GM21619 (cell line): ENCODE measurements around the gene MAP3K4.
A peak's percentile ranks its signal among the peaks of the same experiment; 100 is the strongest.

Experiments
- ATAC-seq: cut with Tn5 transposase; IDR thresholded peaks from one replicate; pipeline ENCODE4 v1.9.1; 2021; ENCODE audit not compliant: unreplicated experiment

The MAP3K4 gene

DNA sequence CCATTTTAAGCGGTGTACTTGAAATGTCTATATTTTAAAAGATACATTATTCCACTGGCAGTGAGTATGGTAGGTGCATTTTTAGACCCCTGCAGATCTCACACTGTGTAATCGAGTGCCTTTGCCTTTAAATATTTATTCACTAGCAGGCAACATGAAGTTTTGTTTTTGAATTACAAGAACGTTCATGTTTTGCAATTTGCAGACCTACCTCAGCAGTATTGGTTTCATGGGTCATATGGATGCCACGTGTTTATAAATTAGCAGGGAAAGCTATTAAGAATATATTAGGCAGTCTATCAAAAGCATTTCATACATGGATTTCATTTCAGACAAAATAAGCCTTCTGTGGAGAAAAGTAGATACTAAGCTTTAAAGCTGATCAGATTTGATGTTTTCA is 7.2 kb downstream of the MAP3K4 start:
- ATAC-seq: no peak

DNA sequence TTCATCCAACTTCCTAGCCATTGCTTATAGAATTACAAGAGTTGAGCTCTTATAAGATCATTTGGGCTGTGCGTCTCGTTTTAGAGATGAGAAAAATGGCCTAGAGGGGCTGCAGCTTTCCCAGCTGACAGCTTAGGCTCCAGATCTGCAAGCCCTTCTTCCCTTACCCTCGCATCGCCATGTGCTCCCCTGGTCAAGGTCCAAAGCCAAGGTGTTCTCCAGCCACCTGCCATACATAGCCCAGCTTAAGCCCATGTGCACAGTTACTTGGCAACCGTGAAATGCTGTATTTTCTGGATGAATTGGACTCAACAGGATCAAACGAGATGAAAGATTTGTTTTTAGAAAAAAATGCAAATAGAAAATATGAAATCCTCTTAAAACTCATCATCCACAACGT is 7.9 kb downstream of the MAP3K4 start:
- no peak for ATAC-seq

DNA sequence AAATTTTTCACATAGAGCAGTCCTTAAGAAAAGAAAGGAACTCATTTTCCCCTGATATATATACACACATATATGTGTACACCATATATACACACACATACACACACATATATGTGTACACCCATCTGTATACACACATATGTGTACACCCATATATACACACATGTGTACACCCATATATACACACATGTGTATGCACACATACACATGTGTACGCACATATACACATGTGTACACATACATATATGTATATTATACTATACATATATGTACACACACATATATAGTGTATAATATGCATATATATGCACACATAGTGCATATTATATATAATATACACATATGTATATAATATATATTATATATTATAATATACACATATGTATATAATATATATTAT is 9.1 kb downstream of the MAP3K4 start:
- no peak for ATAC-seq

DNA sequence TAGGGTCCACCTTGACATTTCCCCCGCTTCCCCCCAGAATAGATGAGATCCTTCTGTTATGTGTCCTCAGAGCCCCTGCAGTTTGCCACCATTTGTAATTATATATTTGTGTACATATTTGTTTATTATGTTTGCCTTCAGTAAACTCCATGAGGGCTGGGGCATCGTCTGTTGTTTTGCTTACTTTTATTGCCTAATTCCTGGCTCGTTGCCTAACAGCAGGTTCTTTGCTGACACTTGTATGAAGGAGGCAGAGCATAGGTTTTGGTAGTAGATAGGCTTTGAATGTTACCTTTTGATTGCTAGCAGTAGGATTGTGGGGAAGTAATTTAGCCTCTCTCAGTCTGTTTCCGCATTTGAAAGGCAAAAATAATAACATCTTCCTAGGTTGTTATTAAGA is 9.9 kb downstream of the MAP3K4 start:
- ATAC-seq: no peak

DNA sequence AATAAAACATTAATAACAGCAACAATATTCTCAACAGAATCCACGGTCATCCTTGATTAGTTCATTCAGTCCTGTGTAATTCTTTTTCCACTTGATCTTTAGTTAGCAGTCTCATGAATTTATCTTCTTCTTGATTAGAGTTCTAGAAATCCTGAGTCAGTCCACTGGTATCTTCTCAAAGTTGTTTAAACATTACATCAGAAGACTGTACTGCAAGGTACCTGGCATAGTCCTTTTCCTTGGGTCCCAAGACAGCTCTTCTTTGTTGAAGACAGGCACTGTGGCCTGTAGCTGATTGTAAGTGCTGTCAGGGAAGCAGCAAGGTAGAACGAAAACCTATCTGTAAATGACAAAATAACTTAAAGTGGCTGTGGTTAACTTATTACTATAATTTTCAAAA is 11.8 kb downstream of the MAP3K4 start:
- ATAC-seq: no peak

DNA sequence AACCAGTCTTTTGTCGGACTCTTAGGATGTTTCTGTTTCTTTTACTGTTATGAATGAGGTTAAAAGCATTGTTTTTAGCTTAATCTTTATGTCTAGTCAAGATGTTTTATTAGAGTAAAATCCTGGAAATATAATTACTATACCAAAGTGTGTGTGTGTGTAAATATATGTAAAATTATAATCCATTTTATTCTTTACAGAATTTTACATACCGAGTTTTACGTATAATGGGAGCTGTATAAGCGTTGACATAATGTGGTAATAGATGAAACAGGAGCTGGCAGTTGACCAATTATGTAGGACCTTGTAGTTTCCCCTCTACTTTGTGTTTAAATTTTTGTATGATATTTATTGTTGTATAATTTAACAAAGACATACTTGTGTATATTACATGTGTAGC is 16.7 kb downstream of the MAP3K4 start:
- no peak for ATAC-seq

DNA sequence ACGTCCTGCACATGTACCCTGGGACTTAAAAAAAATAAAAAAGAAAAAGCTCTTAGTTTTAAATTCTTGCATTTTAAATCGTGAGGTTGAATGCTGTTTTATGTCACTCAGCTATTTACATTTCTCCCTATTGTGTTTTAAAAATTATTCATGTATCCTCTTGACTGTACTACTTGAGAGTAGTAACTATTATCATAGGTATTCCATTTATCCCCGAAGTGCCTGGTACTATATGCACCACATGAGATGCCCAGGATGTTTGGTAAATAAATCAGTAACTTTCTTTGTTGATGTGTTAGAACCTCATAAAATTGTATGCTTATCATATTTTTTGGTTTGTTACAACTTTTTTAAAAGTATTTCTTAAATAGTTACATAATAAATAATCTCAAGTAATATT is 18.4 kb downstream of the MAP3K4 start:
- no peak for ATAC-seq

DNA sequence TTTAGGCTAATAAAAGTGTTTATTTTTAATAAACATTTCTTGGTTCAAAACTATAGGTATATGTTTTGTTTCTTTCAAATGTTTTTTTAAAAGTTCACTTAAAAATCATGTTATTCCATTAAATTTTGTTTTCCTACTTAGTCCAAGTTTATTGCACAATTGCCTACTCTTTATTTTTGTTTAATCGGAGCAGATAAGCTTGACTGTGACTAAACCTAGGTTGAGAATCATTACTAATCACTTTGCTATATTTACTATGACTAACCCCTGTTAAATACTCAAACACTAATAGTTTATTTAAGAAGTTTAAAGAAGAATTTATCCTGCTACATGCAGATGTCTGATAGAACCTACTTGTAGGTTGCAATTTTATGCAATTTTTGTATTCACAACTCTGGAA is 18.8 kb downstream of the MAP3K4 start:
- no peak for ATAC-seq

DNA sequence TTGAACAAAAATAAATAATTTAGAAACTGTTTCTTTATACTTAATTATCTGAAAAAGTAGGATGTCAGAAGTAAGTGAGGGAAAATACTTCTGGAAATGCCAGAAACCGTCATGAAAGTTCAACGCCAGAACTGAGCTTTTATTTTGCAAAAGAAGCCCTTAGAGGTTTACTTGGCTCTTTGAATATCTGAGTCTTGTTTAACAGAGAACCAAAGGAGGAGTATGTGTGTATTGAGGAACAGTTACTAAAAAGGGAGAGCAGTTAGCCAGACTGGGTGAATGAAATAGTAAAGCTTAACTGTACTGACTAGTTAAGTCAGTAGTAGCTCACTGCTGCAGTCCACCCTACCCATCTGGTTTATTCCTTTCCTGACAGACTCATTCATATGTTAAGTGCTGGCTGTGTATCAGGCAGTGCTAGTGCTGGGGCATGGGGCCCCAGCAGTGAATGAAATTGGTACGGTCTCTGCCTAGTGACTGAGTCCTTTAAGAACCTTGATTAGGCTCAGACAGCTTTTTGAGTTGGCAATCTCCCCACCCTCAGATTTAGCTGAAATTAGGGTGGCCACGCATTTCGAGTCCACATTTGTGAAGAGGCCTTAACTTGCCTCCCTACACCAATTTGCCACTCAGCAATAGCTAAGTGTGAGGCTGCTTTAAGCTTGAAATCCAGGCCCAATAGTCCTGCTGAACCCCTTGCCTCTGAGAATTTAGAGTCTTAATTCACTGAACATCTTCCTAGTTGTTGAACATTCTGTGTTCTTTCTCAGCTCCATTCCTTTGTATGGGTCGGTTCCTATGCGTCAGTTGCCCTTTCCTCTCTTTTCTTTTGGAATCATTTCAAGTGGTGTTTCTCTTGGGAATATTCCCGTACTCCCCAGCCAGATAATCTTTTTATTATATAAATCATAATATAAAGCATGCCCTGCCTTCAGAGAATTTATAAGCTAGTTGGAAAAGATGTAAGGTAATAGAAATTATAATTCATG is 20.2 kb downstream of the MAP3K4 start:
- ATAC-seq: no peak

DNA sequence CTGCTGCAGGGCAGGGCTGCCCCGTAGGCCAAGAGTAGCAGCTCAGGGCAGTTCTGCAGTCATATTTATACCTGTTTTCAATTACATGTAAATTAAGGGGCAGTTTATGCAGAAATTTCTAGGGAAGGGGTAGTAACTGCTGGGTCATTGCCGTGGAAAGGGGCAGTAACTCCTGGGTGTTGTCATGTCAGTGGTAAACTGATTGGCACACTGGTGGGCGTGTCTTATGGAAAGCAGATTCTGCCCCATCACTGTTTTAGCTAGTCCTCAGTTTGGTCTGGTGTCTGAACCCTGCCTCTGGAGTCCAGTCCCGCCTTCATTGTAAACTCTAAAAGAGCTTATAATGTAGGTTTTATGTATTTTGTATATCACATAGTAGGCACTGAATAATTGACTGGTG is 22.1 kb downstream of the MAP3K4 start:
- no peak for ATAC-seq

DNA sequence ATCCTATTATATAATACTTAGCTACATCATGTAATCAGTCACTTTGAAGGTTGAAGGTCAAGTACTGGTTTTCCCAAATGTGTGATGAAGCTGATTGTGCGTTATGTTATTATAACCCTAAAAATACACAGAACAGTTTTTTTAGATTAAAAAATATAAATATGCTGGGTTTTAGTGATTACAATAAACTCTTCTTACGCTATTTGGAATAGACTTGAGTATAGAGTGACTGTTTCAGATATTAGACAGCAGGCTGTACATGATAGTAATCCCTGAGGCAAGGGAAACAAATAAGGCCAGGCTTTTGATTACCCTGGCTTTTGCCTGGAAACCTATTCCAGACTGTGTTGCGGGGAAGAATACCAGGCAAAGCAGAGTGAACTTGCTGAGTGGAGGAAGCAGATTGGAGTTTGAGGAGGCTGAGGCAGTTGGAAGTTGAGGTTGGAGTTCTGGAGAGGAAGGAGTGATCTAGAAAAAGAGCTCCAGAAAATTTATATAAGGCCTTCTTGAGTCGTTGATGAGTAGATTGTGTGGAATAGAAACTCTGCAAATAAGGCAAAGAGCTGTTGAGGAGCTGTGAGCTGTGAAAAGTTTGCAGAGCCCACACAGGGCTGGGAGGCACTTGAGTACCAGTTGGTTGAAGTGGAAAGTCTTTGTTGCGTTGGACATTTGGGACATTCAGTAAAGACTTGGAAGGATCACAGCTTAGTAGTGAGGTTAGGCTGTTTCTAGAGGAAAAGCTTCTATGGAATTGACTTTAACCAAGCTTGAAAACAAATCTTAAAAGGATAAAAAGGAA is 26.4 kb downstream of the MAP3K4 start:
- ATAC-seq: no peak

DNA sequence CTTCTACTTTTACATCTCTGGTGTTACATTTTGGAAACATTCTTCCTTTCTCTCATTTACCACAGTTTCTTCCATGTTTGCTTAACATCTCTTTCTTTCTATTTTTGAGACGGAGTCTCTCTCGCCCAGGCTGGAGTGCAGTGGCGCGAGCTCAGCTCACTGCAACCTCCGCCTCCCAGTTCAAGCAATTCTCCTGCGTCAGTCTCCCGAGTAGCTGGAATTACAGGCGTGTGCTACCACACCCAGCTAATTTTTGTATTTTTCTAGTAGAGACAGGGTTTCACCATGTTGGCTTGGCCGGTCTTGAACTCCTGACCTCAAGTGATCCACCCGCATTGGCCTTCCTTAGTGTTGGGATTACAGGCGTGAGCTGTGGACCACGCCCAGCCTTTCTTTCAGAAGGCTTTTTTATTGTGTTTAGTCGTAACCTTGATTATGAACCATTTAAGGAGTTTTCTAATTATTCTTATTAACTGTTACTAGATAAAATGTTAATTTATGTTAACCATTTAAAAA is 27.8 kb downstream of the MAP3K4 start:
- no peak for ATAC-seq

DNA sequence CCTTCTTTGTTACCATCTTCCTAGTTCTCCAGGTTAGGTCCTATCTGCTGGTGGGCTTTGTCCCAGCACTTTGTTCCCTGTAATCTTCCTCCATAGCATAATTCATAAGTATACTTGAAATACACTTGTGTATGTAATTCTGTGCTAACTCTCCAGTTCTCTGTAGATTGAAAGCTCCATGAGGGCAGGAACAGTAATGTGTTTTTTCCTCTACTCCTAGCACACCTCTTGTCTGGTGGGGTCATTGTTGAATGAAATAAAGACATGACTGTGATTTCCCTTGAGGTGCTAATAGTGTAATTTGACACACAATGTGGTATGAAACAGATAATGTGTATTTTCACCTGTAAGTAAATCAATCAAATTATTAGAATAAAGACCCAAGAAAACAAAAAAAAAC is 30.0 kb downstream of the MAP3K4 start:
- ATAC-seq: no peak

DNA sequence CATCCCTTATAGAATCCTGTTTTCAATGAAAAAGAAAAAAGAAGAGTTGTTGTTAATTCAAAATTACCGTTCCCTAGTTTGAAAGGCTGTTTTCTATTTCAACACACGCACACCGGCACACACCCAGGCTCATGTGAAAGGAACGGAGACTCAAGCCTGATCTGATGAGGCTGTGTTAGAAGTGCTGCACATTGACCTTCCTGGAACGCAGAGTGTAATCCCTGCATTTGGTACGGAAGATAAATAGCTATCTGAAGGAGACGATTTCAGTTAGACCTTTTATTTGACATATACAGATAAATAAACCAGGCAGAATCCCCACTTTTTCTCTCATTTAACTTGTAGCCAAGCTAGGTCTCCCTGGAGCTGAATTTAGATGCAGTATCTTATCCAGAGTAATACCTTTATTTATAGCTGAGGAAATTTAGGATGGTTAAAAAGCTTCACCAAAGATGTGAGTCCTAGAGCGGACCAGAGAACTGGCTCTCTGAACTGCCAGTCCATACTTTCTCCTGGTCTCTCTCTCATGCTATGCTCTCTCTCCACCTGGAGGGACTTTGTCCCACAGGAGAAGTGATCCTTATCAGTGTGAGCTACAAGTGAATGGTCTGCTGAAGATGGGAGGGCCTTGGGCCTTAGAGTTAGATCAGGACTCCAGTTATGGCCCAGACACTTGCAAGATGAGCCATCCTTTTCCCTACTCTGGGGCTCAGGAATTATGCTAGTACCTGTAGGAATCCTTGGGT is 30.6 kb downstream of the MAP3K4 start:
- no peak for ATAC-seq

DNA sequence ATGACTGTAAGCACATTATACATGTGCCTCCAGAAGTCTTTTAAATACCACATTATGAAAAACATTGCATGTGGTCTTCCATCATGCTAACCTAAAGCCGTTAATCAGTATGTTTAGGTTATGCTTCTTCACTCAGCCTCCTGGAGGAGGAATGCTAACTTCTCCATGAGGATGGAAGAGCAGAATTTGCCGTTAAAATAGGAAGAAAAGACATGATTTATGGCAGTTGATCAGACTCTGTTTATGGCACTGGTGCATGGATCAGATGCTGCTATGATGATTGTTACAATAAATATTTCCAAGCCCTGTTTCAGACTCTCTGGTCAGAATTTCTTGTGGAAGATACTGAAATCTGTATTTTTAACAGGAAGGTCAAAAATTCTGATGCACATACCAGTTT is 31.7 kb downstream of the MAP3K4 start:
- ATAC-seq: no peak

DNA sequence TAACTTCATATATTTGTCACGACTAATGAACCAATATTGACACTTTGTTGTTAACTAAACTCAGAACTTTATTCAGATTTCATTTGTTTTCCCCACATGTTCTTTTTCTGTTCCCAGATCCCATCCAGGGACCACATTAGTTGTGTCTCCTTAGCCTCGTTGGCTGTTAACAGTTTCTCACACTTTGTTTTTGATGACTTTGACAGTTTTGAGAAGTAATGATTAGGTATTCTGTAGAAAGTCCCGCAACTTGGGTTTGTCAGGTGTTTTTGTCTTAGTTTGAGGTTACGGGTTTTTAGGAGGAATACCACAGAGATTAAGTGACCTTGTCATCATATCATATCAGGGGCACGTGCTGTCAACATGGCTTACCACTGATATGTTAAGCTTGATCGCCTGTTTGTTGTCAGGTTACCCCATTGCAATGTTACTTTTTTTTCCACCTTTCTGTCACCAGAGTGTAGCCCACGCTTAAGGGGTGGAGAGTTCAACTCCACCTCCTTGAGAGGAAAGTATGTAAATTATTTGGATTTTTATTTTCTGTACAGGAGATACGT is 32.9 kb downstream of the MAP3K4 start:
- no peak for ATAC-seq

DNA sequence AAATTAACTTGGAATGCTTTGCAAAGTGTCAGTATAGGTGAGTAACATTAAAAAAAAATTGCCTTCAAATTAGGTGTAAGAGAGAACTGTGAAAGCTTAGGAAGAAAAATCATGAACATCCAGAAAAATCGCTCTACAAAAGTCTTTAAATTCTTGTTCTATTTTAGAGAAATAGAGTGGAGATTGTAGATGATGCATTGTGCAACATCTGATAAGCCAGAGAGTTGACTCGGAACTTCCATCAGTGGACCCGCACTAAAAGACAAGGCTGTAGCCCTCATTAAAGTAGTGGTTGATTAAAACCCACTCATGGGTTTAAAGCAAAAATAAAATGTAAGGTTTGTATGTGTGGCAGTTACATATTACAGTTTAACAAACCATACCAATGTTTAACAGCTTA is 35.8 kb downstream of the MAP3K4 start:
- no peak for ATAC-seq

DNA sequence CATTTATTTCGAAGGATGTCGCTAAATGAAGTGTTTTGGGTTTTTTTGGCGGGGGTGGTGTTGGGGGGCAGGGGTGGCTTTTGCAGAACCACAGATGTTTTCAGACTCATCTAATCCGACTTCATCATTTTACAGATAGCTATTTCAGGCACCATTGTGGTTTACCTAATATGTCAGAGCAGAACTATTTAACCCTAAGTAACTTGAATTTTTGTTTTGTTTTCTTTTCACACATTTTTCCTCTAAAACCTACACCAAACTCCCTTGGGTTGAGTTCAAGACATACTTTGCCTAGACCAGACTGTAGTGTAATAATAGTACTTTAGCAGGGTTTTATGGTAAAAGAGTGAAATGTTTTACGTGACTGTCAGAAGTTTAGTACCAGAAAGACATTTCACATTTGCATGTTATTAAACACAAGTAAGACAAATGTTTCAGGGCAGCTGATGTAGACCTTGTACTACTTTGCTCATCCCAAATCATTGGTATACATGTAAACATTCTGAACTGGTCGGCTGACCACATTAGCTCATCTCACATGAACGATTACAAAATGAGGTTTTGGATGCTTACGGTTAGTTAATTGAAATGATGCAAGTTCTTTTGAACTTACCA is 37.7 kb downstream of the MAP3K4 start:
- ATAC-seq: peak; percentile 82

DNA sequence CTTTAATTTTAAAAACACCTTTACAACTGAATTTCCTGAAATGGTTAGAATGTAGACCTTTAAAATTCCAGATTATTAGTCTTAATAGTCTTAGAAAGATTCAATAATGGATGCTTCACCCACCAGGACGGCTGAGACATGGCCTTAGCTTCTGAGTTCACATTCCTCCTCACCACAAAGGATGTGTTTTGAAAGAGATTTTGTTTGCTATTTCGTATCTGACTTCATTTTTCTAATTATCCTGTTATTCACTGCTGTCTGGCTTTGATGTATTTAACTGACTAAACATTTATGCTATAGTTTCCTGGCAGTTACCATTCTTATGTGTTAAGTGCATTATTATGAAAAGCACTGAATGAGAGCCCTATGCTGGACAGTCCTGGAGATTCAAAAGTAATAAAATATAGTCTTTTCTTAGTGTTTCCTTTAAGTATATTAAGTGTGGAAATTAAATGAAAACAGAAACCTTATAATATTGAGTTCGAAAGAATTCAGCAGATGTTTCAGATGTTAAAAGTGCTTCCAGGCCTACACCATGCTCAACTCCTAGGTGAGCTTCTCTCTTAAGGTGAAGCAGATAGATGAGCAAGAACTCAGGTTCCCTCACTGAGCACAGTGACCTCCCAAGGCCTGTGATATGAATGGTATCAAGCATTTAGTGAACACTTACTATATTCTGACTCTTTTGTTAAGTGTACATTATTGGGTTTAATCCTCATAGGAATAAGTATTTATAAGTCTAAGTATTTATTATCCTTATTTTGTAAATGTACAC is 40.3 kb downstream of the MAP3K4 start:
- ATAC-seq: no peak

DNA sequence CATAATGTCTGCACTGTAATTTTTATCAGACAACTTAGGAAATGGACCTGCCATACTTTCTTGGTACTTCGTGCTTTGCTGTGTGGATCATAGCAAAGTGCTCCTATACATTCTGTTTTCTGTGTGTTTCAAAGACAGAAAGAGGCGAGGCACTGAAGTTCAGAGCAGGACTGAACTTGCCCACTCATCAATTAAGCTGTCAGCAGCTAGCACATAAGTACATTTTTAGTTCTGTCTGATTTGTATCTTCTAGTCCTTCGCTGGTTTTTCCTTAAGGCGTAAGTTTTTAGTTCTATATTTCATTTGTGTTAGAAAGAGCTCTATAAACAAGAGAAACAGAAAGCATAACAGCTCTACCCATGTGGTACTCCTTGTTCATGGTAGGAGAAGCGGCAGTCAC is 42.1 kb downstream of the MAP3K4 start:
- no peak for ATAC-seq
